ENCODE data around the gene FLAD1.

The FLAD1 gene

GRCh38 chr1:154982897-154983648, at the start of gene FLAD1:
TSS of gene FLAD1 (plus strand) at chr1:154983344. CDS start at chr1:154983695, 351 bp downstream.
- DNase-seq, result peak; percentile 97 to 99

DNA sequence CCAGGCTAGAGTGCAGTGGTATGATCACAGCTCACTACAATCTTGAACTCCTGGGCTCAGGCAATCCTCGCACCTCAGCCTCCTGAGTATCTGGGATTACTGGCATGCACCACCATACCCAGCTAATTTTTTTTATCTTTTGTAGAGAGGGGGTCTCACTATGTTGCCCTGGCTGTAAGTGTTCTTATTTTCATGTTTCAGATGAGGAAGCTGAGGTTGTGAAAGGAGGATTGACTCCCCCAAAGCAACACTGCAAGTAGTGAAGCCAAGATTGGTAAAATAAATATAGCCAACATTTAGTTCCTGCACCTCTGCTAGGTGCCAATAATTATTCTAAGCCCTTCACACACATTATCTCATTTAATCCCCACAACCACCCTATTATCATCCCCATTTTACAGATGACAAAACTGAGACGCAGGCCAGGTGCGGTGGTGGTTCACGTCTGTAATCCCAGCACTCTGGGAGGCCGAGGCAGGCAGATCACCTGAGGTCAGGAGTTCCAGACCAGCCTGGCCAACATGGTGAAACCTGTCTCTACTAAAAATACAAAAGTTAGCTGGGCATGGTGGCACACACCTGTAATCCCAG, 48.7 kb upstream of the FLAD1 start:
- no peak for DNase-seq

DNA sequence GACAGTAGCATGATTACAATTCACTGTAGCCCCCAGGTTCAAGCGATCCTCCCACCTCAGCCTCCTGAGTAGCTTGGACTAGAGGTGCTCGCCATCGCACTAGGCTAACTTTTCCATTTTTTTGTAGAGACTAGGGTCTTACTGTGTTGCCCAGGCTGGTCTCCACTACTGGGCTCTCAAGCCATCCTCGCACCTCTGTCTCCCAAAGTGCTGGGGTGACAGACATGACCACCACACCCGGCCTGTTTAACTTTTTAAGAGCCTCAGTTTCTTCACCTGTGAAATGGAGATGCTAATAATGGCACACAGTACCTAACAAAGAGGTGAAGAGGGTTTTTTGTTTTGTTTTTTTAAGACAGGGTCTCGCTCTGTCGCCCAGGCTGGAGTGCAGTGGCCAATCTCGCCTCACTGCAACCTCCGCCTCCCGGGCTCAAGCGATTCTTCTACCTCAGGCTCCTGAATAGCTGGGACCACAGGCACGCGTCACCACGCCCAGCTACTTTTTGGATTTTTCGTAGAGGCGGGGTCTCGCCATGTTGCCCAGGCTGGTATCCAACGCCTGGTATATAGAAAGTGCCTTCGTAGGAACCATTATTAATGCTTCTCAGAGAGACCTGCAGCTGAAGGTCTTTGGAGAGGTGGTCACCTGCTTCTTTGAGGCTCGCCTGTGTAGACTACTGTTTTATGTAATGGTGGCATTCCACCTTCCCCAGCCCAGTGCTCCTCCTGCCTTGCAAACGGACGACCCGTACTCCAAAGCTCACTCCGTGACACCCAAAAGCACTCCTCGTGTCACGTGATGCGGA, 47.2 kb upstream of the FLAD1 start:
- DNase-seq, result no peak

DNA sequence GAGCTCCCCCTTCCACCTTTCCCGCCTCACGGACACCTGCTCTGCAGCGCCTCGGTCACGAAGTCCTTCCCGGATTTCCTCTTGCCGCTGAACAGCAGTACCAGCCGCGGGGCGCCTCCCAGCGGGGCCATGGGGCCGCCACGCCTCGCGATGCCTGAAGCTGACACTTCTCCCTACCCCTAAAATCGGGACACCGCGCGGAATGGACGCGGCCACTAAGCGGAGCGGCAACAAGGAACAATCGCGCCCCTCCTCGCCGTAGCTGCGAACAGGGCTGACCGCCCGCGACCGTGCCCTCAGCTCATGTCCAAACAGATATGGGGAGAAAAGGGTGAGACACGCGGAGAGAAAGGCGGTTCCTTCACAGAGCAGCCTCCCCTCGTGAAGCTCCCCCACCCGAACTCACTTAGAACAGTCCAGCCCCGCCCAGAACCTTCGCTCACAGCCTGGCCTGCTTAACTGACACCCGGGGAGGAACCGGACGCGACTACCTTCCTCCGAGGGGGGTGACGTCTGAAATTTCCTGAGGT, 46.5 kb upstream of the FLAD1 start, which contains the start of gene PMVK:
Gene PMVK (minus strand): TSS at position 165 of the 530 bp plus-strand sequence. CDS start 34 bp downstream, at position 131.
- peak; percentile 95 to 97 for DNase-seq

DNA sequence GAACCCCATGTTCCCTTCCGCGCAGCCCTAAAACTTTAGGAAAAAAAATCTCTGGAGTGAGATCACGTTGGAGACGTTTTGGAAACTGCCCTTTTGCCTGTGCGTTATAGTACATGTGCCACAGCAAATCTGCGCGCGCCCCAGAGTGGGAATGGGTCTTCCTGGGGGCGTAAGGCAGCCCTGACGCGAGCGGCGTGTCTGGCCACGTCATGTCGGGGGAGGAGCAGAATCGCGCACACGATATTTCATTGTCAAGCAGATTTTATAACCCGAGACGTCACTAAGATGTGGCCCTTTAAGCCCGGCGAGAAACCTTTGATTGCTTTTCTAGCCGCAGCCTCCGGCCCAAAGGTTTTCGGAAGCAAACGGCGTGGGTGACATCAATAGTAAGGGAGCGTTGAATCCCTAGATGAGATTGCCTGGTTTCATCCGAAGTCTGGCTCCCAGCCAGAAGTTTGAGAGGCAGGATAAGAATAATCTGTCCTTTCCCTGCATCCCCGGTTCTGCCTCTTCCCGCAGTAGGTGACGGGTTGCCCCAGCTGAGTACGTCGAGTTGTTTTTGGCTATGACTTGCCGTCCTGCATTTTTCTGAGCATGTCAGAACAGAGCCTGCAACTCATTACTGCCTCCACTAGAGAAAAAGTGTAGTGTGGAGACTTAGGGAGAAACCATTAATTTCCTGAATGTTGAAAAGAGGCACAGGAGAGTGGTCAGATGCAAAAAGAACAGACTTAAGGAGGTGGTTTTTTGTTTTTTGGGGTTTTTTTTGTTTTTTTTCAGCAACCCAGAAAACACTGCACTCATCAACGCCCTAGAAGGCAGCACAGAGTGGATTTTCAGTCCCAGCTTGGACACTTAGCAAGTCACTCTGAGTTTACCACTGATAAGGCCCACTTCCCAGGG, 45.8 kb upstream of the FLAD1 start:
- peak; percentile 94 to 95 for DNase-seq

- no peak for DNase-seq
Observed at GRCh38 chr1:154937988-154938386, 45.2 kb upstream of the FLAD1 start.

DNA sequence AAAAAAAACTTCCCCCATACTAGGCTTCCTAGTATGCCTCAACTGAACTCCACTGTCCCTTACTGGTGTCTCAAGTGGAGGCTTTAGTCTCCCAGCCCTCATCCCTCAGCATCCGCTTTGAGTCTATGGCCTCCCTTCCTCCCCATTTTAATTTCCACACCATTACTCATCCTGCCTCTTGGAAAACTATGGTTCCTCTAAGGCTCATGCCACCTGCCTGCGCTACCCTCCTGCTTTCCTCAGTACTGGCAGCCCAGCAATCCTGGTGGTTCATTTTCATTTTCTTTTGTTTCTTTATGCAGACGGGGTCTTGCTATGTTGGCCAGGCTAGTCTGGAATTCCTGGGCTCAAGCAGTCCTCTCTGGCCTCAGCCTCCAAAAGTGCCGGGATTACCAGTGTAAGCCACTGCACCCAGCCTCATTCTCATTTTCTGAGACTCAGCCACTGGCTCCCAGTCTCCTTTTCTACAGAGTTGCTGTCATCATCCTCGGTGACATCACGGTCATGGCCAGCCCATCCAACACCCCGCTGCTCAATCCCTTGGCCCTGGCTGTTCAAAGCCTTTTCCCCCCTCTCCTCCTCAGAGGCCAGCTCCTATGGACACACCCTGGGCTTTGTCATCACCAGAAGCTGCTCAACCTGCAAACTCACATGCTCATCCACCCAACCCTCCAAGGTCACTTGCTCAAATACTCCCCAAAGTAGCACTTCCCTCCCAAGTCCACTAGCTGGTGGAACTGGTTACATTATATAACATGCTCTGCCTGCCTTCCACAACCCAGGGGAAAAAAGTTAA, 44.3 kb upstream of the FLAD1 start:
- no peak for DNase-seq

- DNase-seq, result peak in 1 of 2 donors; percentile 32
Observed at GRCh38 chr1:154940213-154940560, 43.0 kb upstream of the FLAD1 start.

DNA sequence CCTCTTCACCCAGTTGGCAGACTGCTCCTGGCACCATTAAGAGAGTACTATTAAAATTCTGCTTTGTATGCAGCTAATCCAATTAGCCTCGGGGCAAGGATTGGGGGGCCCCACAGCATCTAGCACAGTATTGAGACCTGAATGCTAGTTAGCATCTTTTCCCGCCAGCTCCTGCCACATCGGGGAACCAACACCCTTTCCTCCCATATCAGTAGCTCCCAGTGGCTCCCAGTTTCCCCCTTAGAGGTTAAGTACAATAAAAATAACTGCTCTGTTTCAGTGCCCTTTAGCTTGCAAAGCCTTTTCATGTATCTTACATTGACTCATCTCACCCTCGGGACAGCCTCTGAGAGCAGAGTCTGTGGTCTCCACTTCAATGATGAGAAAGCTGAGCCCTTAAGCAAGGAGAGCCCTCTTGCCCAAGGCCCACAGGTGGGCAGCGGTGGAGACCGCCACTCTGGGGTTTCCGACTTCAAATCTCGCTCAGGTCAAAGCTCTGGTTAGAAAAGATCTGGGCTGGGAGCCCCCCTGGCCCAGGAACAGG, 42.4 kb upstream of the FLAD1 start:
- DNase-seq, result no peak

- no peak for DNase-seq
Observed at GRCh38 chr1:154941333-154942013, 41.7 kb upstream of the FLAD1 start.

DNA sequence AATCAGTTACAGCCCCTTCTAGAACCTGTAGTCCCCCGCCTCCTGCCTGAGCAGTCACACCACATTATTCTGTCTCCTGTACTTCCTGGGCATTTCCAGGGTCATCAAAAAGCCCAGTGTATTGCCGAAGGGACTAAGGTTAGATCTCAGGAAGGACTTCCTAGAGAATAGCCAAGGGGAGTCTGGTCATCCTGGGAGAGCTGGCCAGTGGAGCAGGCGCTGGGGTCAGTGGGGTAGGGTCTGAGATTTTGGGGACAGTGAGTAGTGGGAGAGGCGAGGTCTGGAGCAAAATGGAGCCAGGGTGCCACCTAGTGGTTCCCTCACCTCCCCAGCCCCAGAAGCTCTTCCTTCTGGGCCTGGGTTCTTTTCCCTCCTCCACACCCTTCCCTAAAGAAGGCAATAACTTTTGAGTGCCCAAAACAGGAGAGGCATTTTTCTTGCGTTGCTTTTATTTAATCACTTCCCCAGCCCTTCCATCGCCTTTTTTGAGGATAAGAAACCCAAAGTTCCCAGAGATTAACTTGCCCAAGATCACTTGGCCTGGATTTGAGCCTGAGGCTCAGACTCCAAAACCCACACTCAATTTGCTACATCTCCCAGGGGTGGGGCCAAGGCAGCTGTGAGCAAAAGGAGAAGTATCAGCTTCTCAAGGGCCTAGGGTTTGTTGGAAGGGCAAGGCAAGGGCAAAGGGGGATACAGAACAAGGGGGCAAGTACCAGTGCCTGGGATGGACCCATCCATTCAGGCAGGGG, 39.3 kb upstream of the FLAD1 start:
- peak; percentile 33 to 52 for DNase-seq

- no peak for DNase-seq
Observed at GRCh38 chr1:154944401-154945159, 38.6 kb upstream of the FLAD1 start.

- DNase-seq, result no peak
Observed at GRCh38 chr1:154945160-154945961, 37.8 kb upstream of the FLAD1 start.

DNA sequence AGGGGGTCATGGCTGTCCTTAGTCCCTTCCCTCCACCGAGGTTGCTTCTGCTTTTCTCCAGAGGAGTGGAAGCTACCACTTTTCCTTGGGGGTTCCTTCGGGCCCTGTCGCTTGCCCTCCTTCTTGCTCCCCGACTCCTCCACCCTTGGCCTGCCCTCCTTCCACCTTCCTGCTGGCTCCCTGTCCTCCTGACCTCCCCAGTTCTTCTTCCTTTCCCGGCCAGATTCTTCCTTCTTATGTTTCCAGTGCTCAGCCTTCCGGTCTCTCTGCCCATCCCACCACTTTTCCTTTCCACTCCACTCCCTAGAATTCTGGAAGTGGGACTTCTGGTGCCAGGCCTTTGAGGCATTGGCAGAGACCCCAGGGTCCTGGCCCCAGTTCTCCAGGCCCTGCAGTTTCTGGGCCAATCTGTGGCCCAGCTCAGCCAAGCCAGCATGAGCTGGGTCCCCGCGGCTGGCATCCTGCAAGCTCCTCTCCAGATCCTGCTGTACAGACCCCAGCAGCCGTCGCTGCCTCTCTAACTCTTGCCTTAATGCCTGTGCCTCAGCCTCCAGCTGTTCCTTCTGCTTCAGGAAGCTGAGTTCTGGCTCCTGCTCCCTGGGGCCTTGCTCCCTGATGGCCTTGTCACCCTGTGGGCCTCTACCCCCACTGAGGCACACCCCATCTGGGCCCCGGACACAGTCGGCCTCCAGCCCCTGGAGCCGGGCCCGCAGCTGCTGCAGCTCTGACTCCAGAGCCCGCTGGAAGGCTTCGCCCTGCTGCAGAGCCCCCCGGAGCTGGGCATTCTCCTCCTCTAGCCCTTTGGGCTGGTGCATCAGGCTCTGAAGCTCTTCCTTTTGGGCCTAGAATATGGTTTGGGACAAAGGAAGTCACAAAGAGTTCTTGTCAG, 36.9 kb upstream of the FLAD1 start:
- DNase-seq, result no peak

GRCh38 chr1:154948079-154948478, 35.1 kb upstream of the FLAD1 start:
- DNase-seq, result no peak

DNA sequence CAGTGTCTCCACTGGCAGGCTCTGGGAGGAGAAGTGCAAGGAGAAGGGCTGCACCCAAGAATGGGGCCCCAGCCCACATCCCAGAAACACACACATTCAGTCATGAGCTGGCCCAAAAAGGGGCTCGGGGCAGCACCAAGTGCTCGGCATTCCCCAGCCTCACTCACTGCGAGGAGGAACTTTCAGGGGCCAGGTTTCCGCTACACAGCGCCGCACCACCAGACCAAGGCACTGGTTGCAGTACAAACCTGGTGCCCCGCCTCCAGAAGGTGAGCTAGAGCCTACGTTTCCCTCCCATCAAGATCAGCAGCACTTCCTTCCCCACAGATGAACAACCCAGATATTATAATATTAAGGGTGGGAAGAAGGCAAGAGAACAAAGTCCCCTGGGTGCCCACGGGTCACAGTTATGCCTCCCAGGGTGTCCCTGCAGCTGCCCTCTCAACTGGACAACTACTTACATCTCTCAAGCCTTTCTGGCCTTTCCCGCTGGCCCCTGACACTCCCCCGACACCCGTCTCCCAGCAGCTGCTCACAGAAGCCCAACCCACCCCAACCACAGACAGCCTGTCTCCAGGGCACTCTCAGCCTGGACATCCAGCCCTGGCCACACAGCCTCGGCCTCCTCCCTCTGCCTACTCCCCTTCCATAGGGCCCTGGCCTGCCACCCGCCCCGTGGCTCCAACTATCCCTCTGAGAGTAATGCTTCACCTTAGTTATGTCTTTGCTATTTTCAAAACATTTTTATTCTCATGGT, 31.1 kb upstream of the FLAD1 start:
- DNase-seq, result peak; percentile 71 to 81

Measured in CD4-positive, alpha-beta T cell treated with Interleukin-4 for 1 hour (primary cell).